Colonic mucosa (tissue), 4 donors: ENCODE measurements around the gene ACVR2B. TPM values are rescaled to one million over a fixed set of nuclear protein-coding genes. Genes with fewer than 3 reads are reported as not detected.
A peak's percentile ranks its signal among the peaks of the same experiment; 100 is the strongest.
"Not testable (repeated sequence)": the region's sequence is repeated elsewhere in the genome, so short reads cannot be mapped to it uniquely, and the experiment has no call there.

ENCODE experiments used
- DNase-seq: peaks from one replicate; pipeline ENCODE4 v3.0.0-alpha.2; 2020
- H3K27ac ChIP-seq: fragments of 200-600 bp; one replicate; pipeline ENCODE4 v1.8.0; 2021
- H3K27me3 ChIP-seq: fragments of 200-600 bp; one replicate; pipeline ENCODE4 v1.8.0; 2021
- H3K36me3 ChIP-seq: fragments of 200-600 bp; one replicate; pipeline ENCODE4 v1.8.0; 2021
- H3K4me1 ChIP-seq: fragments of 200-600 bp; one replicate; pipeline ENCODE4 v1.8.0; 2021; ENCODE audit warnings: mild to moderate bottlenecking
- H3K4me3 ChIP-seq: fragments of 200-600 bp; one replicate; pipeline ENCODE4 v1.8.0; 2021
- H3K9ac ChIP-seq, 2 donors: one replicate each; pipeline ENCODE4 v1.7.0; 2013; ENCODE audit warnings: control low read depth in 2 of 2, low read depth in 2 of 2, low read length in 2 of 2
- H3K9me3 ChIP-seq: fragments of 200-600 bp; one replicate; pipeline ENCODE4 v1.8.0; 2021
- intact Hi-C: fragments of 100-400 bp; cut with DNase I; formaldehyde crosslinking; loops from one replicate; pipeline ENCODE4 v1.14.1; 2022
- total RNA-seq, 2 donors: library from RNA; stranded (reverse); fragmentation: NEBNext Ultra II Directional in 1 of 2; extraction: Animal tissue kit (Norgen Biotek cat#: 25700) in 1 of 2; gene quantifications; one replicate each; pipeline ENCODE4 v1.2.1, GENCODE V29; 2021
- TF ChIP-seq, protein P1 (sequence below): fragments of 200-600 bp; IDR thresholded peaks from one replicate; pipeline ENCODE4 v1.8.0; 2022; ENCODE audit warnings: antibody characterized with exemption, mild to moderate bottlenecking
- donor health status: healthy.
- donor health status: DM: no; HTN: no; CAD: no.
- donor health status: DM: no; HTN: no; CAD: no.

The ACVR2B gene
- total RNA-seq: 1 to 10 TPM; 5.4 to 6.4 TPM

DNA sequence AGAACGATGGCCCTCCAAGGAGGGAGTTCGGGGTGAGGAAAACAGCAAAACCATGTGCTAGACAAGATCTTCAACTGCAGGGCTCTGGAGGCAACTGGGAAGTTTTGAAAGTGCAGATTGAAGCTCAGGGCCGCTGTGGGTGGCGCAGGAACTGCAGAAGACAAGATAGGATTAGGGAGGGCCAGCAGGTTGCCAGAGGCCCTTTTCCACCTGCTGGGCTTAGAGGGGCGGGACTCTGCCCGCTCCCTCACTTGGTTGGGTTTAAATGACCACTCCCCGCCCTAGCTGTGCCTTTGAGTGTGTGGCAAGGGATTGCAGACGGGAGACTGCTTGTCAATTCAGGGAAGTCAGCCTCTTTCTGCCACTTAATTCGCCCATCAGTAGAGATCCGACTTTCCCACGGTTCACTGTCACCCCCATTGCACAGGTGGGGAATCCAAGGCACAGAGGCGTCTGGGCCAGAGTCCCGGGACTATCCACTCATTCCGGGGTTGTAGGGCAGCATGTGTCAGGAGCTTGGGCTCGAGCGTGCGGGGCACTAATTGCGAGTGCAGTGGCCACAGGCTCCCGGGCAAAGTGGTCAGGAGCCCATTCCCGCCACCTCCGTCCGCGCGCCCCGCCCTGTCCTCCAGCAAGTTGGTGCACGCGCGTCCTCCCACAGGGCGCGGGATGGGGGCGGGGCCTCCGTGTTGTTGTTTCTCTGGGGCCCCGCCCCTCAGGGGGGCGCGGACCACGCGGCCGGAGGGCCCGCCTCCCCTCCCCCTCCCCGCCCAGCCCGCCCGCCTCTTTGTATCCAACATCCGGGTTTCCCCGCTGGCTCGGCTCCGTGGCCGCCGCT lies at the start of gene ACVR2B:
Gene ACVR2B, plus strand, starts transcription at position 816 of the 838 bp plus-strand sequence. CDS start 433 bp downstream, outside the sequence.
- Histone ChIP-seq H3K27me3 (no peaks in the 10 kb centered on the region), H3K9me3 (no peaks in the 10 kb centered on the region), H3K36me3 (no peaks in the 10 kb centered on the region), H3K9ac (peak within 1 kb of the TSS; percentile 76 to 80), H3K4me1 (peaks cover 10% of the 10 kb centered on the region), H3K4me3 (peak within 1 kb of the TSS; percentile 72), H3K27ac (peak within 1 kb of the TSS; percentile 86)
- intact Hi-C loops: no loop called here
- peak; percentile 92 for DNase-seq
- TF ChIP-seq, protein P1, sequence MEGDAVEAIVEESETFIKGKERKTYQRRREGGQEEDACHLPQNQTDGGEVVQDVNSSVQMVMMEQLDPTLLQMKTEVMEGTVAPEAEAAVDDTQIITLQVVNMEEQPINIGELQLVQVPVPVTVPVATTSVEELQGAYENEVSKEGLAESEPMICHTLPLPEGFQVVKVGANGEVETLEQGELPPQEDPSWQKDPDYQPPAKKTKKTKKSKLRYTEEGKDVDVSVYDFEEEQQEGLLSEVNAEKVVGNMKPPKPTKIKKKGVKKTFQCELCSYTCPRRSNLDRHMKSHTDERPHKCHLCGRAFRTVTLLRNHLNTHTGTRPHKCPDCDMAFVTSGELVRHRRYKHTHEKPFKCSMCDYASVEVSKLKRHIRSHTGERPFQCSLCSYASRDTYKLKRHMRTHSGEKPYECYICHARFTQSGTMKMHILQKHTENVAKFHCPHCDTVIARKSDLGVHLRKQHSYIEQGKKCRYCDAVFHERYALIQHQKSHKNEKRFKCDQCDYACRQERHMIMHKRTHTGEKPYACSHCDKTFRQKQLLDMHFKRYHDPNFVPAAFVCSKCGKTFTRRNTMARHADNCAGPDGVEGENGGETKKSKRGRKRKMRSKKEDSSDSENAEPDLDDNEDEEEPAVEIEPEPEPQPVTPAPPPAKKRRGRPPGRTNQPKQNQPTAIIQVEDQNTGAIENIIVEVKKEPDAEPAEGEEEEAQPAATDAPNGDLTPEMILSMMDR: no peak

- peak; percentile 40 for DNase-seq
- Histone ChIP-seq H3K36me3 (no peaks in the 10 kb centered on the region), H3K27ac (no peak overlapping the region), H3K9ac (no peak overlapping the region), H3K4me3 (no peak overlapping the region), H3K27me3 (no peaks in the 10 kb centered on the region), H3K4me1 (no peaks in the 10 kb centered on the region), H3K9me3 (no peaks in the 10 kb centered on the region)
- intact Hi-C loops: no loop called here
- TF ChIP-seq, protein P1: no peak
Observed at GRCh38 chr3:38404286-38404685, 49.4 kb upstream of the ACVR2B start.

- no peaks in the 10 kb centered on the region for H3K36me3 ChIP-seq
- intact Hi-C loops: no loop called here
- TF ChIP-seq, protein P1: no peak
- H3K27ac ChIP-seq: no peak overlapping the region
- no peaks in the 10 kb centered on the region for H3K9me3 ChIP-seq
- no peaks in the 10 kb centered on the region for H3K4me1 ChIP-seq
- DNase-seq: no peak
- H3K27me3 ChIP-seq: no peaks in the 10 kb centered on the region
- no peak overlapping the region for H3K9ac ChIP-seq
- no peak overlapping the region for H3K4me3 ChIP-seq
Observed at GRCh38 chr3:38411591-38411990, 42.1 kb upstream of the ACVR2B start.

GRCh38 chr3:38420758-38421157 lies 32.9 kb upstream of the ACVR2B start:
- H3K4me1 ChIP-seq, H3K27ac ChIP-seq, intact Hi-C loops, H3K27me3 ChIP-seq, H3K9ac ChIP-seq, H3K36me3 ChIP-seq, H3K4me3 ChIP-seq, DNase-seq, H3K9me3 ChIP-seq: not testable (repeated sequence)

DNA sequence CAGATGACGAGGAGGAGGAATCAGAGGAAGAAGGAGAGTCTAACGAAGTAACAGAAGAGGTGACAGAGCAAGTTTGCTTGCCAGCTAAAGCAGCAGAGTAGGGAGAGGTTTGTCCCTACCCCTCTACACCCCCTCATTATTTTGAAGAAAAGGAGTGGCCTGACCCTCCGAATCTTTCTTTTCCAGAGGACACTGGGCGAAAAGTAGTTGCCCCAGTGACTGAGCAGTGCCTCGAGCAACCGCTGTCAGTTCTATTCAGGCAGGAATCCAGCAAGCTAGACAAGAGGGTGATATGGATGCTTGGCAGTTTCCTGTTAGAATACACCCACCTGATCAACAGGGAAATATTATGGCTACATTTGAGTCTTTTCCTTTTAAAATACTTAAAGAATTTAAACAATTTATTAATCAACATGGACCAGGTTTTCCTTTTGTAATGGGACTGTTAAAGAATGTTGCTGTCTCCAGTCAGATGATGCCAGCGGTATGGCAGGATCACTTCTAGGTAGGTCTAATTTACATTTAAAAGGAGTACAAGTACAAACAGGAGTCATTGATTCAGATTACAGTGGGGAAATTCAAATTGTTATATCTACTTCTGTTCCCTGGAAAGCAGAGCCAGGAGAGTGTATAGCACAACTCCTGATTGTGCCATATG lies 31.9 kb upstream of the ACVR2B start:
- no peaks in the 10 kb centered on the region for H3K9me3 ChIP-seq
- DNase-seq: no peak
- H3K4me3 ChIP-seq: no peak overlapping the region
- no peaks in the 10 kb centered on the region for H3K4me1 ChIP-seq
- no peaks in the 10 kb centered on the region for H3K36me3 ChIP-seq
- H3K27me3 ChIP-seq: no peaks in the 10 kb centered on the region
- intact Hi-C loops: no loop called here
- TF ChIP-seq, protein P1: no peak
- no peak overlapping the region for H3K9ac ChIP-seq
- H3K27ac ChIP-seq: no peak overlapping the region

- H3K9me3 ChIP-seq, H3K4me1 ChIP-seq, H3K4me3 ChIP-seq, H3K9ac ChIP-seq, DNase-seq, H3K36me3 ChIP-seq, H3K27me3 ChIP-seq, H3K27ac ChIP-seq, intact Hi-C loops: not testable (repeated sequence)
Observed at GRCh38 chr3:38426798-38427426, 26.8 kb upstream of the ACVR2B start.

DNA sequence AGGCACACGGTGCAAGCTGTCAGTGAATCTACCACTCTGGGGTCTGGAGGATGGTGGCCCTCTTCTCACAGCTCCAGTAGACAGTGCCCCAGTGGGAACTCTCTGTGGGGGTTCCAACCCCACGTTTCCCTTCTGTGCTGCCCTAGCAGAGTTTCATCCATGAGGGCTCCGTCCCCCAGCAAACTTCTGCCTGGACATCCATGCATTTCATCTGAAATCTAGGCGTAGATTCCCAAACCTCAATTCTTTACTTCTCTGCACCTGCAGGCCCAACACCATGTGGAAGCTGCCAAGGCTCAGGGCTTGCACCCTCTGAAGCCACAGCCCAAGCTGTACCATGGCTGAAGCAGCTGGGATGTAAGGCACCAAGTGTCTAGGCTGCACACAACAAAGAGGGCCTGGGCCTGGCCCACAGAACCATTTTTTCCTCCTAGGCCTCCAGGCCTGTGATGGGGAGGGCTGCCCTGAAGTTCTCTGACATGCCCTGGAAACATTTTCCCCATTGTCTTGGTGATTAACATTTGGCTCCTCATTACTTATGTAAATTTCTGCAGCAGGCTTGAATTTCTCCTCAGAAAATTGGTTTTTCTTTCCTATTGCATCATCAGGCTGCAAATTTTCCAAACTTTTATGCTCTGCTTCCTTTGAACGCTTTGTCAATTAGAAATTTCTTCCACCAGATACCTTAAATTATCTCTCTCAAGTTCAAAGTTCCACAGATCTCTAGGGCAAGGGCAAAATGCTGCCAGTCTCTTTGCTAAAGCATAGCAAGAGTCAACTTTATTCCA lies 20.6 kb upstream of the ACVR2B start:
- DNase-seq, H3K4me1 ChIP-seq, H3K9me3 ChIP-seq: not testable (repeated sequence)

GRCh38 chr3:38433661-38434060 lies 20.0 kb upstream of the ACVR2B start:
- H3K27me3 ChIP-seq, DNase-seq, H3K9me3 ChIP-seq, H3K9ac ChIP-seq, H3K4me1 ChIP-seq, intact Hi-C loops, H3K36me3 ChIP-seq, H3K4me3 ChIP-seq, H3K27ac ChIP-seq: not testable (repeated sequence)

More for the DNA sequence above, 20.6 kb upstream of the ACVR2B start:
- H3K27ac ChIP-seq, H3K27me3 ChIP-seq, H3K36me3 ChIP-seq, H3K9ac ChIP-seq, intact Hi-C loops, H3K4me3 ChIP-seq: not testable (repeated sequence)
